WTC11 (cell line): ENCODE measurements around the gene GOLGA2. TPM values are rescaled to one million over a fixed set of nuclear protein-coding genes. Genes with fewer than 3 reads are reported as not detected.
A peak's percentile ranks its signal among the peaks of the same experiment; 100 is the strongest.

Source experiments
- ATAC-seq: fragments of 200-7000 bp; cut with Tn5 transposase; 2 replicates; pipeline ENCODE4 v1.10.0; 2021; ENCODE audit warnings: mild to moderate bottlenecking, moderate library complexity
- CTCF ChIA-PET: fragments of 300-600 bp; sonication (Branson Sonifier 250); formaldehyde crosslinking; loops from one replicate; lab custom pipeline; 2021; ENCODE audit warnings: antibody characterized with exemption; lab: Charles Lee
- POLR2A ChIA-PET: fragments of 350-600 bp; sonication (Branson Sonifier 250); formaldehyde crosslinking; loops from one replicate; lab custom pipeline; 2021; ENCODE audit warnings: antibody characterized with exemption; lab: Charles Lee
- DNase-seq: peaks from one replicate; pipeline ENCODE4 v3.0.0; 2021; ENCODE audit warnings: low spot score
- H3K27ac Mint-ChIP-seq: 2 replicates; pipeline ENCODE4 v1.8.0; 2021; ENCODE audit warnings: mixed read lengths
- H3K27me3 Mint-ChIP-seq: 2 replicates; pipeline ENCODE4 v1.8.0; 2021; ENCODE audit warnings: low read depth, mild to moderate bottlenecking, moderate library complexity, mixed read lengths
- H3K36me3 Mint-ChIP-seq: 2 replicates; pipeline ENCODE4 v1.8.0; 2021; ENCODE audit warnings: mixed read lengths
- H3K4me1 Mint-ChIP-seq: 2 replicates; pipeline ENCODE4 v1.8.0; 2022; ENCODE audit warnings: mixed read lengths
- H3K4me3 Mint-ChIP-seq: 2 replicates; pipeline ENCODE4 v1.8.0; 2021; ENCODE audit warnings: mild to moderate bottlenecking, moderate library complexity, mixed read lengths
- H3K9me3 Mint-ChIP-seq: 2 replicates; pipeline ENCODE4 v1.8.0; 2021; ENCODE audit warnings: mixed read lengths
- CREB1 ChIP-seq: sonication (generic); formaldehyde crosslinking; IDR thresholded peaks from 2 replicates; pipeline ENCODE4 v1.8.0; 2023; ENCODE audit warnings: mild to moderate bottlenecking, missing genetic modification reagents
- CREM ChIP-seq: sonication (generic); formaldehyde crosslinking; IDR thresholded peaks from 2 replicates; pipeline ENCODE4 v1.8.1; 2022; ENCODE audit warnings: mild to moderate bottlenecking, missing genetic modification reagents, moderate library complexity
- EMX1 ChIP-seq: fragments of 250-450 bp; sonication (Bioruptor Pico); IDR thresholded peaks from 2 replicates; pipeline ENCODE4 v1.8.0; 2021; ENCODE audit warnings: mild to moderate bottlenecking
- ESRRA ChIP-seq: sonication (generic); formaldehyde crosslinking; IDR thresholded peaks from 2 replicates; pipeline ENCODE4 v1.8.1; 2022; ENCODE audit warnings: mild to moderate bottlenecking, missing genetic modification reagents, borderline replicate concordance
- ETV6 ChIP-seq: sonication (generic); formaldehyde crosslinking; IDR thresholded peaks from 2 replicates; pipeline ENCODE4 v1.8.1; 2022; ENCODE audit warnings: mild to moderate bottlenecking, missing genetic modification reagents
- NFYB ChIP-seq: sonication (generic); formaldehyde crosslinking; conservative IDR thresholded peaks from 2 replicates; pipeline ENCODE4 v1.8.0; 2022; ENCODE audit warnings: low read depth, missing genetic modification reagents
- SMAD4 ChIP-seq: sonication (generic); formaldehyde crosslinking; IDR thresholded peaks from 2 replicates; pipeline ENCODE4 v1.8.0; 2022; ENCODE audit warnings: mild to moderate bottlenecking, missing genetic modification reagents
- TEAD1 ChIP-seq: sonication (generic); formaldehyde crosslinking; IDR thresholded peaks from 2 replicates; pipeline ENCODE4 v1.8.0; 2022; ENCODE audit warnings: mild to moderate bottlenecking, missing genetic modification reagents
- ZNF232 ChIP-seq: sonication (generic); formaldehyde crosslinking; IDR thresholded peaks from 2 replicates; pipeline ENCODE4 v1.8.0; 2022; ENCODE audit warnings: mild to moderate bottlenecking, missing genetic modification reagents
- ZNF263 ChIP-seq: sonication (generic); formaldehyde crosslinking; IDR thresholded peaks from 2 replicates; pipeline ENCODE4 v1.8.1; 2022; ENCODE audit warnings: low read depth, mild to moderate bottlenecking, moderate library complexity, missing genetic modification reagents
- ZNF396 ChIP-seq: fragments of 250-450 bp; sonication (Bioruptor Pico); IDR thresholded peaks from 2 replicates; pipeline ENCODE4 v1.8.0; 2021; ENCODE audit warnings: mild to moderate bottlenecking, moderate library complexity, borderline replicate concordance
- ZNF671 ChIP-seq: fragments of 250-450 bp; sonication (Bioruptor Pico); IDR thresholded peaks from 2 replicates; pipeline ENCODE4 v1.8.0; 2021; ENCODE audit warnings: mild to moderate bottlenecking
- total RNA-seq: library from RNA; stranded (reverse); gene quantifications from 3 replicates; pipeline ENCODE4 v1.2.3, GENCODE V29; 2021
- TF ChIP-seq, protein P1 (sequence below): sonication (generic); formaldehyde crosslinking; IDR thresholded peaks from 2 replicates; pipeline ENCODE4 v1.8.0; 2022; ENCODE audit warnings: mild to moderate bottlenecking, missing genetic modification reagents
- TF ChIP-seq, protein P2 (sequence below): fragments of 250-450 bp; sonication (Bioruptor Pico); conservative IDR thresholded peaks from 2 replicates; pipeline ENCODE4 v1.9.0; 2021; ENCODE audit warnings: mild to moderate bottlenecking
- TF ChIP-seq, protein P3 (sequence below): fragments of 250-450 bp; sonication (Bioruptor Pico); IDR thresholded peaks from 2 replicates; pipeline ENCODE4 v1.8.0; 2021; ENCODE audit warnings: mild to moderate bottlenecking
- TF ChIP-seq, protein P4 (sequence below): sonication (generic); formaldehyde crosslinking; IDR thresholded peaks from 2 replicates; pipeline ENCODE4 v1.8.1; 2023; ENCODE audit warnings: mild to moderate bottlenecking, missing genetic modification reagents
- TF ChIP-seq, protein P5 (sequence below): fragments of 250-450 bp; sonication (Bioruptor Pico); IDR thresholded peaks from 2 replicates; pipeline ENCODE4 v2.1.2; 2022; ENCODE audit warnings: mild to moderate bottlenecking, moderate library complexity
- TF ChIP-seq, protein P6 (sequence below): sonication (generic); formaldehyde crosslinking; IDR thresholded peaks from 2 replicates; pipeline ENCODE4 v1.8.0; 2023; ENCODE audit warnings: missing genetic modification reagents
- TF ChIP-seq, protein P7 (sequence below): sonication (generic); formaldehyde crosslinking; IDR thresholded peaks from 2 replicates; pipeline ENCODE4 v1.8.1; 2023; ENCODE audit warnings: mild to moderate bottlenecking, missing genetic modification reagents, moderate library complexity

GOLGA2 gene
- total RNA-seq, 1 experiment from 2014 or later = 66.3 TPM

DNA sequence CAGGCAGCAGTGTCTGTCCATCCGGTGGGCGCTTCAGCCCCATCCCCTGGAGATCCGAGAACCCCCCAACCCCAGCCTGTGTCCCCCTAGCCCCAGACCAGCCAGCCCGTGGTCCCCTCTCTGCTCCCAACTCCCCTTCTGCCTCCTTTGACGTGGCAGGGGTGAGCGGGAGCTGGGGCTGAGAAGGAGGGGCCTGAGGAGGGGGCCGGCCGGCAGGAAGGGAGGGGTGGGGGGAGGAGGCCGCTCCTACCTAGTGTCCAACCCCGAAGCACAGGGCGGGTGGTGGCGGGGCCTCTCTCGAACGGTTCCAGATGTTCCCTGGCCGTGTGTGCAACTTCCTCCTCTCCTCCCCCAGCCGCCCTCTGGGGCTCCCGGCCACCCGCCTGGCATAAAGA lies 31.0 kb downstream of the GOLGA2 start:
- Mint-ChIP-seq H3K9me3 (no peaks in the 10 kb centered on the region), H3K27ac (no peak overlapping the region), H3K36me3 (peaks cover 4% of the 10 kb centered on the region), H3K4me1 (peaks cover 19% of the 10 kb centered on the region), H3K4me3 (no peak overlapping the region), H3K27me3 (peaks cover 9% of the 10 kb centered on the region)
- no peak for TF ChIP-seq NFYB (CRISPR knock-in tag)
- no peak for TF ChIP-seq CREM (CRISPR knock-in tag)
- no peak for TF ChIP-seq TEAD1 (CRISPR knock-in tag)
- TF ChIP-seq, protein P1, sequence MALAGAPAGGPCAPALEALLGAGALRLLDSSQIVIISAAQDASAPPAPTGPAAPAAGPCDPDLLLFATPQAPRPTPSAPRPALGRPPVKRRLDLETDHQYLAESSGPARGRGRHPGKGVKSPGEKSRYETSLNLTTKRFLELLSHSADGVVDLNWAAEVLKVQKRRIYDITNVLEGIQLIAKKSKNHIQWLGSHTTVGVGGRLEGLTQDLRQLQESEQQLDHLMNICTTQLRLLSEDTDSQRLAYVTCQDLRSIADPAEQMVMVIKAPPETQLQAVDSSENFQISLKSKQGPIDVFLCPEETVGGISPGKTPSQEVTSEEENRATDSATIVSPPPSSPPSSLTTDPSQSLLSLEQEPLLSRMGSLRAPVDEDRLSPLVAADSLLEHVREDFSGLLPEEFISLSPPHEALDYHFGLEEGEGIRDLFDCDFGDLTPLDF (CRISPR knock-in tag) = no peak
- TF ChIP-seq, protein P2, sequence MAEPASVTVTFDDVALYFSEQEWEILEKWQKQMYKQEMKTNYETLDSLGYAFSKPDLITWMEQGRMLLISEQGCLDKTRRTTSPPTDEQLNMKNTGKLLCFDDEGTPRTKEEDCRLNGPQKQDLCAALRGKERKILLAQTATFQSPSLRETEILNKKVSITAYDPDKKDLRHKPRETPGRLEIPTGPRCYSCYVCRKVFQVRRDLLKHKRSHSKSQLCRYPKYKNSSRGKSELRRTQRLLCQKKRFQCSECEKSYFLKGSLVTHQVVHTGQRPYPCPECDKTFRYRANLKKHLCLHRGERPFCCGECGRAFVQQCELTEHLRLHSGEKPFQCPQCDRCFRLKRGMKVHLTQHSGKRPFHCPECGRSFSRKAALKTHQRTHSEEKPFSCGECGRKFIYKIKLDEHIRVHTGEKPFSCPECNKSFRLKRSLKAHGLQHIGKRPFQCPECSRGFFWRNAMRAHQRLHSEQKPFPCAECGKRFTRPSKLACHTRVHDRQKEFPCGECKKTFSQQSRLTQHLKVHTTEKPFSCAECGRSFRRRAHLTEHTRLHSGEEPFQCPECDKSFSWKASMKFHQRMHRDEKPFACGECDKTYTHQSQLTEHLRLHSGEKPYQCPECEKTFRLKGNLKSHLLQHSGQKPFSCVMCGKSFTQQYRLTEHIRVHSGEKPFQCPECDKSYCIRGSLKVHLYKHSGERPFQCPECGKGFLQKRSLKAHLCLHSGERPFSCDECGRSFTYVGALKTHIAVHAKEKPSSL = no peak
- DNase-seq (peak; percentile 74), ATAC-seq (peak; percentile 76)
- CTCF ChIA-PET = interaction anchor here (1.2 to 2.3 kb wide), 3 partner anchors 9 to 26 kb away, joined by 4 to 17 read pairs (median 4); no protein-coding TSS in a partner anchor
- POLR2A ChIA-PET = interaction anchor here (0.9 kb wide), 1 partner anchor 31 kb away, joined by 3 read pairs; the partner anchor contains the start of genes GOLGA2 and SWI5

DNA sequence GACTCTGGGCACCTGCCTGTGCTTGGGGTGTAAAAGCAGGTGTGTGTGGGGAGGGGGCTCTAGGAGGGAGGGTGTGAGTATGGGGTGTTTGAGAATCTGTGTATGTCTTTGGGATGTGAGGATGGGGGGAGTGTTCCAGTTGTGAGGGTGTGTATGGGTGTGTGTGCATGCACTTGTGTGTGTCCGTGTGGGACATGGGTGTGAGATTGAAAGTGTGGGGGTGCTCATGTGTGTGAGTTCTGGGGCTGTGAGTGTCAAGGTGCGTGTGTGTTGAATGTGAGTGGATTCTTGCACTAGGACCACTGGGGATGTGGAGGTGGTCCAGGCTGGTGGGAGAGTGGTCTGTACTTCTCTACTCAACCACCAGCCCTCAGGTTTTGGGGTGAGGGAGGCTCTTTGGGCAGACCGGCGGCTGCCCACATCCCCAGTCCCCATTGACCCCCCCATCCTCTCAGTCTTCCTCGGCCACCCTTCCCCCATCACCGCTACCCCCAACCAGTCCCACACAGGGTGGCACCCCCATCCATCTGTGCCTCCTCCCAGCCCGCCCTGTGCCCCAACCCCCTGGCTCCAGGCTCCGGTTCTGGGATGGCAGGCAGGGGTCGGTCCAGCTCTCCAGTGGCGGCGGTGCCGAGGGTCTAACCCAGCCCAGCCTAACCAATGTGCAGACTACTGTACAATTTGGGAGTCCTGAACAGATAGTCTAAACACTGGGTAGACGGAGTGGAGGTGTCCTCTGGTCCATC lies 31.5 kb downstream of the GOLGA2 start:
- H3K36me3 Mint-ChIP-seq = peaks cover 4% of the 10 kb centered on the region
- 0 out of 2 replicates have a peak overlapping the region, but pooled peaks have one; percentile 9 for H3K27ac Mint-ChIP-seq
- H3K9me3 Mint-ChIP-seq = no peaks in the 10 kb centered on the region
- peaks cover 5% of the 10 kb centered on the region; the same call in 1 of the 2 replicates for H3K27me3 Mint-ChIP-seq
- TF ChIP-seq ZNF263 (CRISPR knock-in tag) (no peak), EMX1 (no peak), ETV6 (CRISPR knock-in tag) (no peak), ESRRA (CRISPR knock-in tag) (no peak), ZNF396 (CRISPR knock-in tag) (no peak)
- peaks cover 15% of the 10 kb centered on the region for H3K4me1 Mint-ChIP-seq
- no peak overlapping the region for H3K4me3 Mint-ChIP-seq
- POLR2A ChIA-PET = interaction anchor here (0.9 kb wide), 1 partner anchor 32 kb away, joined by 3 read pairs; the partner anchor contains the start of genes GOLGA2 and SWI5
- CTCF ChIA-PET = interaction anchor here (1.2 kb wide), 1 partner anchor 8 kb away, joined by 4 read pairs; no protein-coding TSS in a partner anchor
- no peak for DNase-seq
- ATAC-seq = no peak; the same call in 1 of the 2 replicates

DNA sequence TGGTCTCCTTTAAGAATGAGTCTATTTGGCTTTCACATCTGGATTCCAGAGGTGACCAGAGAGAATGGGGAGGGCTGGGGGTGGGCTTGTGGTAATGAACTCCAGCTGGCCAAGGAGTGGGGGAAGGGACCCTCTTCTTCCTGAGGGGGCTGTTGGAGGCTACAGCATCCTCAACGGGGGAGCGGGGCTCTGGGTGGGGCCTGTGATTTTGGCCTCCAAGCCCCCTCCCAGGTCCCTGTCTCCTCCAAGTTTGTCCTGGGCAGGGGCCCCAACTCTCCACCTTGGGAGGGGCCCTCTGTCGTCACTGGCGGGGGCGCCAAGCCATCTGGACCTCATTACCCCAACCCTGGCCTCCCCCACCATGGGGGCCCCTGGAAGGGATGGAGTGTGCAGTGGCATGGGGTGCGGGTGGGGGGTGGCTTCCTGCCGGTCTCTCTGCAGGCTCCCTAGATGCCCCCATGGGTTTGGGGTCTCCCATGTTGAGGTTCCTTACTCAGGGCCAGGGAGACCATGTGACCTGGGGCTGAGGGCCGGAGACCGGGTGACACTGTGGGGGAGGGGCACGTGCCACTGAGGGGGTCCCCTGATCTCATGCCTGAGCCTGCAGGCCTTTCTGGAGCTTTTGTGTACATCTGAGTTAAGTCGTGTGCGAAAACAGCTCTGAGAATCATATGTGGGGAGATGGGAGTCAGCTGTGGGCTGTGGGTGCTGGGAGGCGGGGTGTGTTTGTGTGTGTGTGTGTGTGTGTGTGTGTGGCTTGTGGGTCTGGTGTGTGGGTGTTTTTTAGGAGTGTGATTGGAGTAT lies 32.4 kb downstream of the GOLGA2 start:
- peaks cover 6% of the 10 kb centered on the region for H3K36me3 Mint-ChIP-seq
- H3K27ac Mint-ChIP-seq = no peak overlapping the region
- H3K9me3 Mint-ChIP-seq = no peaks in the 10 kb centered on the region
- no peak overlapping the region for H3K4me3 Mint-ChIP-seq
- ChIA-PET POLR2A (no interaction called here), CTCF (interaction anchor here (1.4 to 2.7 kb wide), 2 partner anchors 12 to 126 kb away, joined by 4 to 7 read pairs; no protein-coding TSS in a partner anchor)
- no peak for ATAC-seq
- peaks cover 15% of the 10 kb centered on the region for H3K4me1 Mint-ChIP-seq
- DNase-seq = no peak
- H3K27me3 Mint-ChIP-seq = peaks cover under 1% of the 10 kb centered on the region; the same call in 1 of the 2 replicates
- TF ChIP-seq, protein P3, sequence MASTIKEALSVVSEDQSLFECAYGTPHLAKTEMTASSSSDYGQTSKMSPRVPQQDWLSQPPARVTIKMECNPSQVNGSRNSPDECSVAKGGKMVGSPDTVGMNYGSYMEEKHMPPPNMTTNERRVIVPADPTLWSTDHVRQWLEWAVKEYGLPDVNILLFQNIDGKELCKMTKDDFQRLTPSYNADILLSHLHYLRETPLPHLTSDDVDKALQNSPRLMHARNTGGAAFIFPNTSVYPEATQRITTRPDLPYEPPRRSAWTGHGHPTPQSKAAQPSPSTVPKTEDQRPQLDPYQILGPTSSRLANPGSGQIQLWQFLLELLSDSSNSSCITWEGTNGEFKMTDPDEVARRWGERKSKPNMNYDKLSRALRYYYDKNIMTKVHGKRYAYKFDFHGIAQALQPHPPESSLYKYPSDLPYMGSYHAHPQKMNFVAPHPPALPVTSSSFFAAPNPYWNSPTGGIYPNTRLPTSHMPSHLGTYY (CRISPR knock-in tag) = no peak
- TF ChIP-seq, protein P4, sequence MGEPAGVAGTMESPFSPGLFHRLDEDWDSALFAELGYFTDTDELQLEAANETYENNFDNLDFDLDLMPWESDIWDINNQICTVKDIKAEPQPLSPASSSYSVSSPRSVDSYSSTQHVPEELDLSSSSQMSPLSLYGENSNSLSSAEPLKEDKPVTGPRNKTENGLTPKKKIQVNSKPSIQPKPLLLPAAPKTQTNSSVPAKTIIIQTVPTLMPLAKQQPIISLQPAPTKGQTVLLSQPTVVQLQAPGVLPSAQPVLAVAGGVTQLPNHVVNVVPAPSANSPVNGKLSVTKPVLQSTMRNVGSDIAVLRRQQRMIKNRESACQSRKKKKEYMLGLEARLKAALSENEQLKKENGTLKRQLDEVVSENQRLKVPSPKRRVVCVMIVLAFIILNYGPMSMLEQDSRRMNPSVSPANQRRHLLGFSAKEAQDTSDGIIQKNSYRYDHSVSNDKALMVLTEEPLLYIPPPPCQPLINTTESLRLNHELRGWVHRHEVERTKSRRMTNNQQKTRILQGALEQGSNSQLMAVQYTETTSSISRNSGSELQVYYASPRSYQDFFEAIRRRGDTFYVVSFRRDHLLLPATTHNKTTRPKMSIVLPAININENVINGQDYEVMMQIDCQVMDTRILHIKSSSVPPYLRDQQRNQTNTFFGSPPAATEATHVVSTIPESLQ (CRISPR knock-in tag) = no peak
- TF ChIP-seq, protein P5, sequence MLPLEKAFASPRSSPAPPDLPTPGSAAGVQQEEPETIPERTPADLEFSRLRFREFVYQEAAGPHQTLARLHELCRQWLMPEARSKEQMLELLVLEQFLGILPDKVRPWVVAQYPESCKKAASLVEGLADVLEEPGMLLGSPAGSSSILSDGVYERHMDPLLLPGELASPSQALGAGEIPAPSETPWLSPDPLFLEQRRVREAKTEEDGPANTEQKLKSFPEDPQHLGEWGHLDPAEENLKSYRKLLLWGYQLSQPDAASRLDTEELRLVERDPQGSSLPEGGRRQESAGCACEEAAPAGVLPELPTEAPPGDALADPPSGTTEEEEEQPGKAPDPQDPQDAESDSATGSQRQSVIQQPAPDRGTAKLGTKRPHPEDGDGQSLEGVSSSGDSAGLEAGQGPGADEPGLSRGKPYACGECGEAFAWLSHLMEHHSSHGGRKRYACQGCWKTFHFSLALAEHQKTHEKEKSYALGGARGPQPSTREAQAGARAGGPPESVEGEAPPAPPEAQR = no peak
- TF ChIP-seq SMAD4 (no peak), CREB1 (no peak), ZNF232 (CRISPR knock-in tag) (no peak), ZNF671 (no peak)
- TF ChIP-seq, protein P6, sequence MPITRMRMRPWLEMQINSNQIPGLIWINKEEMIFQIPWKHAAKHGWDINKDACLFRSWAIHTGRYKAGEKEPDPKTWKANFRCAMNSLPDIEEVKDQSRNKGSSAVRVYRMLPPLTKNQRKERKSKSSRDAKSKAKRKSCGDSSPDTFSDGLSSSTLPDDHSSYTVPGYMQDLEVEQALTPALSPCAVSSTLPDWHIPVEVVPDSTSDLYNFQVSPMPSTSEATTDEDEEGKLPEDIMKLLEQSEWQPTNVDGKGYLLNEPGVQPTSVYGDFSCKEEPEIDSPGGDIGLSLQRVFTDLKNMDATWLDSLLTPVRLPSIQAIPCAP = no peak
- TF ChIP-seq, protein P7, sequence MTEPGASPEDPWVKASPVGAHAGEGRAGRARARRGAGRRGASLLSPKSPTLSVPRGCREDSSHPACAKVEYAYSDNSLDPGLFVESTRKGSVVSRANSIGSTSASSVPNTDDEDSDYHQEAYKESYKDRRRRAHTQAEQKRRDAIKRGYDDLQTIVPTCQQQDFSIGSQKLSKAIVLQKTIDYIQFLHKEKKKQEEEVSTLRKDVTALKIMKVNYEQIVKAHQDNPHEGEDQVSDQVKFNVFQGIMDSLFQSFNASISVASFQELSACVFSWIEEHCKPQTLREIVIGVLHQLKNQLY = no peak
